Right lobe of liver (tissue), 6 donors: ENCODE results near the gene VENTX. TPM values are rescaled to one million over a fixed set of nuclear protein-coding genes. Genes with fewer than 3 reads are reported as not detected.

Experiments used
- ATAC-seq, 4 donors: fragments of 200-7000 bp; cut with Tn5 transposase; one replicate each; pipeline ENCODE4 v1.9.1; 2020; ENCODE audit warnings: mild to moderate bottlenecking in 4 of 4, moderate library complexity in 4 of 4
- DNase-seq, 3 donors: peaks; one replicate each; pipeline ENCODE4 v3.0.0-alpha.2; 2020
- H3K27ac ChIP-seq, 3 donors: fragments of 200-600 bp; one replicate each; pipeline ENCODE4 v1.8.0; 2022
- H3K27me3 ChIP-seq, 2 donors: fragments of 200-600 bp; one replicate each; pipeline ENCODE4 v1.8.0; 2022
- H3K36me3 ChIP-seq, 4 donors: fragments of 200-600 bp; sonication (generic) in 1 of 4; one replicate each; pipeline versions ENCODE4 v1.5.1 to v1.8.0; 2017 to 2022; ENCODE audit warnings: control low read depth in 1 of 4
- H3K4me1 ChIP-seq, 4 donors: fragments of 200-600 bp; sonication (generic) in 1 of 4; one replicate each; pipeline versions ENCODE4 v1.5.1 to v1.8.0; 2017 to 2022; ENCODE audit warnings: control low read depth in 1 of 4
- H3K4me3 ChIP-seq, 3 donors: fragments of 200-600 bp; one replicate each; pipeline ENCODE4 v1.8.0; 2022
- H3K9me3 ChIP-seq, 4 donors: fragments of 200-600 bp; sonication (generic) in 1 of 4; one replicate each; pipeline versions ENCODE4 v1.5.1 to v1.8.0; 2017 to 2022; ENCODE audit warnings: control low read depth in 1 of 4
- CTCF ChIP-seq, 4 donors: fragments of 200-600 bp in 3 of 4; fragments of 450-650 bp in 1 of 4; IDR thresholded peaks; one replicate each; pipeline versions ENCODE4 v1.5.1 to v1.8.0; 2016 to 2022; ENCODE audit warnings: antibody characterized with exemption in 4 of 4, mild to moderate bottlenecking in 2 of 4
- POLR2A ChIP-seq: fragments of 450-650 bp; IDR thresholded peaks from one replicate; pipeline ENCODE4 v1.6.1; 2017; ENCODE audit warnings: antibody characterized with exemption, mild to moderate bottlenecking
- WGBS: methylation state at CpG from one replicate; pipeline ENCODE4 v1.1.6; 2018; ENCODE audit warnings: low coverage, low lambda C conversion rate; ENCODE audit not compliant: insufficient coverage; ENCODE audit errors: missing lambda C conversion rate; 5-methylcytosine and 5-hydroxymethylcytosine counted together
- intact Hi-C, 2 donors: fragments of 100-400 bp; cut with DNase I; formaldehyde crosslinking; loops; one replicate each; pipeline versions ENCODE4 v1.11.2 to v1.14.1; 2022
- total RNA-seq, 6 experiments: library from RNA; depleted of rRNA in 2 of 6; stranded (reverse); fragments of >200 nt in 2 of 6; fragmentation: NEBNext Ultra II Directional in 3 of 6; extraction: Animal tissue kit (Norgen Biotek cat#: 25700) in 3 of 6; gene quantifications; one replicate each; pipeline versions ENCODE4 v1.1.0 to v1.2.4, GENCODE V29; 2016 to 2023
- donor health status: DM: no; HTN: yes; CAD: no.
- donor health status: DM: no; HTN: no; CAD: no.
- donor health status: DM: no; HTN: no; CAD: no.
- donor health status: DM: no; HTN: yes; CAD: no.
- donor health status: DM: no; HTN: yes; CAD: no.

The VENTX gene
- total RNA-seq, 6 experiments from 2014 or later, result 0.09 to 0.38 (median 0.19) TPM

DNA sequence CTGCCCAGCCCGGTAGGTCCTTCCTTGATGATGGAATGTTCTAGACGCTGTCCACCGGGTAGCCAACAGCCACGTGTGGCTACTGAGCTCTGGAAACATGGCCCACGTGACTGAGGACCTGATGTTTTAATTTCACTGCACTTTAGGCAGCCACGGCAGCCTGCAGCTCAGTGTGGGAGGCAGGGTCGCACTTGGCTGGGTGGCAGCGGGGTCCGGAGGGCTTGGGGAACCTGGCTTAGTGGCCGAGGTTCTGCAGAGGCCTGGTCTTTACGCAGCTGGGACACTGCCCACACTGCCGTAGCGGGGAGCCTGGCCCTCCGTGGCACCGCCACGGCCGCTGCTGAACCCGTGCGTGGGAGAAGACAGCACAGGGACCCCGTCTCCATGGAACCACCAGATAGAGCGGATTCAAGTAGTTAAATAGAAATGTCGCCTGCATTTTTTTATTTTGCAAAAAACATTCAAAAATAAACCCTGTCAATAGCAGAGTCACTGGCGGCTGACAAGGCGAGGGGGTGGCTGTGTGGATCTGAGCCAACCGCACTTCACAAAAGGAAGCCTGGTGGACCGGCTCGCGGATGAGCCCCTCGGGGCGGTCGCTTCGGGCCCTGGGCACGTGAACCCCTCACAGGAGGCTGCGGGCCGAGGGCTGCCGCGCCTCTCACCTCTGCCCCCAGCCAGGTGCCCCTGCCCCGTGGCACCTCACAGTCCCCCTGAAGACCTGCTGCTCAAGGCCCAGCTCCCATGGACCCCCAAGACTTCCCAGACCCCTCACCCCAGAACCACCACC, 33.2 kb upstream of the VENTX start:
- no peak for DNase-seq
- no peak for ATAC-seq
- Histone ChIP-seq H3K4me3 (no peak overlapping the region), H3K27me3 (no peaks in the 10 kb centered on the region), H3K27ac (no peak overlapping the region), H3K9me3 (no peaks in the 10 kb centered on the region), H3K36me3 (no peaks in the 10 kb centered on the region), H3K4me1 (no peaks in the 10 kb centered on the region)
- WGBS, result 73% methylated on average over 5 of the region's 38 CpGs
- no peak for TF ChIP-seq CTCF (IDR thresholded peaks at IDR 0.05)
- no peak for TF ChIP-seq POLR2A
- intact Hi-C loops, result no loop called here

DNA sequence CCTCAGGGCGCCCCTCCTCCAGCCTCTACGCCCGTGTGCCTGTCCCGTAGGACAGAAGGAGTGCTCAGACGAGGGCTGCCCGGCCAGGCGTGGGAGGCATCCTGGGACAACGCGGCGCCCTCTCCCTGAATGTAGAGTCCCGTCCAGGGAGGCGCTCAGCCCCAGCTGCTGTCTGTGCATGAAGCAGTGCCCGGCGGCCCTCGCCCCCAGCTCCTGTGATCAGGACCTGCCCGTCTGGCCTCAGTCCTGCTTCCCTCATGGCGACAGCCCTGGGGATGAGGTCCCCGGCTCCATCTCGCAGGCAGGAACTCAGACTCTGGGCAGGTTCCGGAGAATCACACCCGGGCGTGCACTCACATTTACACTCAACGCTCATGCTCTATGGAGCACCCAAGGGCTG, 32.5 kb upstream of the VENTX start:
- intact Hi-C loops, result no loop called here
- Histone ChIP-seq H3K9me3 (no peaks in the 10 kb centered on the region), H3K4me3 (no peak overlapping the region), H3K36me3 (no peaks in the 10 kb centered on the region), H3K27ac (no peak overlapping the region), H3K4me1 (no peaks in the 10 kb centered on the region), H3K27me3 (no peaks in the 10 kb centered on the region)
- ATAC-seq (no peak), DNase-seq (no peak)
- no CpG with 5 or more reads among the region's 23 CpGs for WGBS
- TF ChIP-seq POLR2A, result no peak
- TF ChIP-seq CTCF (IDR thresholded peaks at IDR 0.05), result no peak

- DNase-seq (no peak), ATAC-seq (no peak)
- no peak overlapping the region for H3K27ac ChIP-seq
- no peaks in the 10 kb centered on the region for H3K4me1 ChIP-seq
- no CpG with 5 or more reads among the region's 17 CpGs for WGBS
- H3K9me3 ChIP-seq, result no peaks in the 10 kb centered on the region
- TF ChIP-seq POLR2A (no peak), CTCF (IDR thresholded peaks at IDR 0.05) (no peak)
- H3K4me3 ChIP-seq, result no peak overlapping the region
- H3K27me3 ChIP-seq, result no peaks in the 10 kb centered on the region
- no peaks in the 10 kb centered on the region for H3K36me3 ChIP-seq
- intact Hi-C loops, result no loop called here
Observed at GRCh38 chr10:133206356-133207040, 31.2 kb upstream of the VENTX start.

GRCh38 chr10:133207041-133207600, 30.5 kb upstream of the VENTX start:
- no peak for DNase-seq
- intact Hi-C loops, result no loop called here
- WGBS, result 60% methylated on average over 5 of the region's 36 CpGs

More at GRCh38 chr10:133207041-133207600, 30.5 kb upstream of the VENTX start:
- H3K36me3 ChIP-seq, result no peaks in the 10 kb centered on the region
- no peak overlapping the region for H3K4me3 ChIP-seq
- ATAC-seq, result no peak
- no peaks in the 10 kb centered on the region for H3K4me1 ChIP-seq
- TF ChIP-seq CTCF (IDR thresholded peaks at IDR 0.05) (no peak), POLR2A (no peak)
- H3K27me3 ChIP-seq, result no peaks in the 10 kb centered on the region
- H3K9me3 ChIP-seq, result no peaks in the 10 kb centered on the region
- H3K27ac ChIP-seq, result no peak overlapping the region
